Measurements from ENCODE around the gene KBTBD12.
A peak's percentile ranks its signal among the peaks of the same experiment; 100 is the strongest.
"Not testable (repeated sequence)": the region's sequence is repeated elsewhere in the genome, so short reads cannot be mapped to it uniquely, and the experiment has no call there.

The KBTBD12 gene

DNA sequence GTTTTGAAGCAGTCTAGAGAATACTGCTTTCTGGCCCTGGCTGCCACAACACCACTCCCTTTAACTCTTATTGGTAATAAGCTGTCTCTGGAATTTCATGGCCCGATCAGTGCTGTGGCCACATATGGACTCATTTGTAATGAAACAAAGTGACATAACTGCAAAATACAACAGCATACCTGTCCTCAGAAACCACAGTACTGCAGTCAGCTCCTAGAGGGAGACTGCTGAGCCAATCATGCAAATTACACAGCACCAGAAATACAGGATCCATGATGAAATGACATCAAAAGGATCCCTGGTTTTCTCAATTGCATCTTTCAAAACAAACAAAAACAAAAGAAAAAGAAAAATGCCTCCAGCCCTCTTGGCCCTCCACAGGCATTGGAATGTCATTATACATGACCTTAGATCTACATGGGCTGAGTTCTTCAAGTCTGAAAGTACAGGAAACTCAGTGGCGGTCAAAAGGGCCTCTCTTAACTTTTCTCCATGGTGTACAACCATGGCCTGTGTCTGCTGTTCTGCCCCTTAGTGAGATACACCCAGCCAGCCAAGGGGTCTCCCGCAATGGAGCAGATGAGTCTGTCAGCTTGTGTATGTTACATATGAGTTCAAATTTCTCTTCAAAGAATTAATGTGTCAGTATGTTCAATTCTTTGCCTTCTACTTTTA lies 24.9 kb upstream of the KBTBD12 start:
- Histone ChIP-seq H3K36me3 (ENCODE audit: insufficient read depth, low read length) (no peaks in the 10 kb centered on the region), H2AFZ (ENCODE audit: low read depth, low read length) (no peak overlapping the region), H3K4me2 (ENCODE audit: insufficient read depth, low read length) (no peak overlapping the region), H3K9me3 (ENCODE audit: insufficient read depth, low read length, severe bottlenecking) (no peaks in the 10 kb centered on the region), H3K27me3 (ENCODE audit: insufficient read depth, low read length, poor library complexity) (peaks cover 3% of the 10 kb centered on the region), H4K20me1 (ENCODE audit: insufficient read depth, low read length) (no peaks in the 10 kb centered on the region), H3K27ac (ENCODE audit: low read length) (no peak overlapping the region), H3K4me3 (ENCODE audit: low read depth in 1 of 2, low read length in 2 of 2) (no peak overlapping the region), H3K9ac (ENCODE audit: low read depth, low read length) (no peak overlapping the region), H3K4me1 (ENCODE audit: insufficient read depth, low read length) (no peaks in the 10 kb centered on the region), H3K79me2 (ENCODE audit: insufficient read depth, low read length) (no peaks in the 10 kb centered on the region)
- DNase-seq (no peak), ATAC-seq (ENCODE audit: insufficient read depth, low read depth) (no peak)
- TF ChIP-seq, protein P1, sequence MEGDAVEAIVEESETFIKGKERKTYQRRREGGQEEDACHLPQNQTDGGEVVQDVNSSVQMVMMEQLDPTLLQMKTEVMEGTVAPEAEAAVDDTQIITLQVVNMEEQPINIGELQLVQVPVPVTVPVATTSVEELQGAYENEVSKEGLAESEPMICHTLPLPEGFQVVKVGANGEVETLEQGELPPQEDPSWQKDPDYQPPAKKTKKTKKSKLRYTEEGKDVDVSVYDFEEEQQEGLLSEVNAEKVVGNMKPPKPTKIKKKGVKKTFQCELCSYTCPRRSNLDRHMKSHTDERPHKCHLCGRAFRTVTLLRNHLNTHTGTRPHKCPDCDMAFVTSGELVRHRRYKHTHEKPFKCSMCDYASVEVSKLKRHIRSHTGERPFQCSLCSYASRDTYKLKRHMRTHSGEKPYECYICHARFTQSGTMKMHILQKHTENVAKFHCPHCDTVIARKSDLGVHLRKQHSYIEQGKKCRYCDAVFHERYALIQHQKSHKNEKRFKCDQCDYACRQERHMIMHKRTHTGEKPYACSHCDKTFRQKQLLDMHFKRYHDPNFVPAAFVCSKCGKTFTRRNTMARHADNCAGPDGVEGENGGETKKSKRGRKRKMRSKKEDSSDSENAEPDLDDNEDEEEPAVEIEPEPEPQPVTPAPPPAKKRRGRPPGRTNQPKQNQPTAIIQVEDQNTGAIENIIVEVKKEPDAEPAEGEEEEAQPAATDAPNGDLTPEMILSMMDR (IDR thresholded peaks at IDR 0.05; ENCODE audit: borderline replicate concordance, extremely low read depth, low read length, poor library complexity, severe bottlenecking), result no peak
- TF ChIP-seq EZH2 (IDR thresholded peaks at IDR 0.05; ENCODE audit: borderline replicate concordance, low read depth, low read length, severe bottlenecking), result no peak

DNA sequence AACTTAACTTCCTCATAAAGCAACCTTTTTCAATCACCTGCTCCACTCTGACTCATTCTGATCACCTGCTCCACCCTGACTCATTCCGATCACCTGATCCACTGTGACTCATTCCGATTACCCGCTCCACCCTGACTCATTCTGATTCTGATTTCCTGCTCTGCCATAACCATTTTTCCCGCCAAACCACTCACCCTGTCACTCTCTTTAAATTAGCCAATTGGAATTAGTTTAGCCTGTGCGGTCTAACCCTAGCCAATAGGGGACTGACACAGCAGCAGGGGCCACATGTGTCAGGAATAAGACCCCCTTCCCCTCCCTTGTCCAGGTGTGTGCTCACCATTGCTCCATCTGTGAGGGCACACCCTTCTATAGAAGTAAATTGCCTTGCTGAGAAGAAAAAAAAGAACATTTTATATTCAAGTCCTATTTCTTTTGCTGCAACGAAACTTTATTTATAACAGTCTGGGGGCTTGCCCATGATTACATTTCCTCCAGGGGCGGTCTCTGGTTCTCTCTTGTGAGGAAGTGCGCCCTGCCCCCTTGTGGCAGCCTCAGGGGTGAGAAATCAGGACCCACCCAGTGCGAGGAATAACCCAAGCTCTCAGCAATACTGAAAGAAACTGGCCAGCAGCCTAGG lies 24.3 kb upstream of the KBTBD12 start:
- not testable (repeated sequence) for H3K4me3 ChIP-seq (ENCODE audit: low read depth in 1 of 2, low read length in 2 of 2); H2AFZ ChIP-seq (ENCODE audit: low read depth, low read length); H3K4me1 ChIP-seq (ENCODE audit: insufficient read depth, low read length); H3K79me2 ChIP-seq (ENCODE audit: insufficient read depth, low read length); H4K20me1 ChIP-seq (ENCODE audit: insufficient read depth, low read length); H3K27me3 ChIP-seq (ENCODE audit: insufficient read depth, low read length, poor library complexity); H3K9me3 ChIP-seq (ENCODE audit: insufficient read depth, low read length, severe bottlenecking); ATAC-seq (ENCODE audit: insufficient read depth, low read depth); H3K9ac ChIP-seq (ENCODE audit: low read depth, low read length); H3K4me2 ChIP-seq (ENCODE audit: insufficient read depth, low read length); H3K36me3 ChIP-seq (ENCODE audit: insufficient read depth, low read length); H3K27ac ChIP-seq (ENCODE audit: low read length)
- TF ChIP-seq, protein P1 (IDR thresholded peaks at IDR 0.05; ENCODE audit: borderline replicate concordance, extremely low read depth, low read length, poor library complexity, severe bottlenecking), result peak; percentile 40
- DNase-seq, result peak; percentile 35

DNA sequence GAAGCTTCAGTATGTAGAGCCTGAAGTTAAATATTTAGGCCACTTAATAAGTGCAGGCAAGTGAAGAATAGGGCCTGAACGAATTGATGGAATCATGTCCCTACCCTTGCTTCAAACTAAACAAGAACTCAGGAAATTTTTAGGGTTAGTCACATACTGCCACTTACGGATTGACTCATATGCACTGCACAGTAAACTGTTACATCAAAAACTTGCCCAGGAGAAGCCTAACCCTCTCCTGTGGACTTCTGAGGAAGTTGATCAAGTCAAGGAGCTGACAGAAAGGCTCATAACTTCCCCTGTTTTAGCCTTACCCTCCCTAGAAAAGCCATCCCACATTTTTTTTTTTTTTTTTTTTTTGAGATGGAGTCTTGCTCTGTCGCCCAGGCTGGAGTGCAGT lies 20.6 kb upstream of the KBTBD12 start:
- H3K4me2 ChIP-seq (ENCODE audit: insufficient read depth, low read length), result no peak overlapping the region
- no peak for DNase-seq
- no peak overlapping the region for H3K27ac ChIP-seq (ENCODE audit: low read length)
- H3K79me2 ChIP-seq (ENCODE audit: insufficient read depth, low read length), result no peaks in the 10 kb centered on the region
- no peak overlapping the region for H3K9ac ChIP-seq (ENCODE audit: low read depth, low read length)
- H3K36me3 ChIP-seq (ENCODE audit: insufficient read depth, low read length), result no peaks in the 10 kb centered on the region
- no peak overlapping the region for H2AFZ ChIP-seq (ENCODE audit: low read depth, low read length)
- no peaks in the 10 kb centered on the region for H4K20me1 ChIP-seq (ENCODE audit: insufficient read depth, low read length)
- H3K4me3 ChIP-seq (ENCODE audit: low read depth in 1 of 2, low read length in 2 of 2), result no peak overlapping the region
- no peak for TF ChIP-seq EZH2 (IDR thresholded peaks at IDR 0.05; ENCODE audit: borderline replicate concordance, low read depth, low read length, severe bottlenecking)
- TF ChIP-seq, protein P1 (IDR thresholded peaks at IDR 0.05; ENCODE audit: borderline replicate concordance, extremely low read depth, low read length, poor library complexity, severe bottlenecking), result no peak
- no peaks in the 10 kb centered on the region for H3K4me1 ChIP-seq (ENCODE audit: insufficient read depth, low read length)
- H3K27me3 ChIP-seq (ENCODE audit: insufficient read depth, low read length, poor library complexity), result peaks cover 5% of the 10 kb centered on the region
- H3K9me3 ChIP-seq (ENCODE audit: insufficient read depth, low read length, severe bottlenecking), result no peaks in the 10 kb centered on the region
- no peak for ATAC-seq (ENCODE audit: insufficient read depth, low read depth)

All from DND-41 (cell line).